CD4-positive, alpha-beta T cell treated with Interleukin-2 at 100 ng/mL for 4 hours (primary cell): ENCODE results near the gene RAB11A.

Experiments used
- DNase-seq: peaks from one replicate; pipeline ENCODE4 v3.0.0-alpha.2; 2020; ENCODE audit warnings: low spot score

The RAB11A gene

GRCh38 chr15:65869126-65869953 is at the start of gene RAB11A:
Gene RAB11A, plus strand, starts transcription at chr15:65869491. Its CDS starts 95 bp downstream, at chr15:65869586.
- peak; percentile 95 for DNase-seq

GRCh38 chr15:65819563-65819960 is 49.7 kb upstream of the RAB11A start:
- DNase-seq = no peak

GRCh38 chr15:65821070-65821469 is 48.2 kb upstream of the RAB11A start:
- DNase-seq = no peak

GRCh38 chr15:65822316-65822715 is 47.0 kb upstream of the RAB11A start:
- DNase-seq = no peak

- peak; percentile 28 for DNase-seq
Observed at GRCh38 chr15:65824031-65824743, 45.1 kb upstream of the RAB11A start.

- DNase-seq = no peak
Observed at GRCh38 chr15:65824941-65825544, 44.2 kb upstream of the RAB11A start.

GRCh38 chr15:65827065-65827464 is 42.2 kb upstream of the RAB11A start:
- no peak for DNase-seq

- DNase-seq = peak; percentile 81
Observed at GRCh38 chr15:65828585-65828984, 40.7 kb upstream of the RAB11A start.

- peak; percentile 67 for DNase-seq
Observed at GRCh38 chr15:65829130-65829764, 40.0 kb upstream of the RAB11A start.

GRCh38 chr15:65832549-65833364 is 36.5 kb upstream of the RAB11A start:
- DNase-seq = peak; percentile 53

- DNase-seq = peak; percentile 62
Observed at GRCh38 chr15:65833501-65834205, 35.6 kb upstream of the RAB11A start.

- DNase-seq = no peak
Observed at GRCh38 chr15:65834603-65835282, 34.5 kb upstream of the RAB11A start.

- DNase-seq = no peak
Observed at GRCh38 chr15:65835447-65835846, 33.8 kb upstream of the RAB11A start.

- DNase-seq = peak; percentile 38
Observed at GRCh38 chr15:65836665-65837064, 32.6 kb upstream of the RAB11A start.

- DNase-seq = no peak
Observed at GRCh38 chr15:65837301-65838294, 31.7 kb upstream of the RAB11A start.

- DNase-seq = no peak
Observed at GRCh38 chr15:65839354-65839901, 29.9 kb upstream of the RAB11A start.

GRCh38 chr15:65839985-65840384 is 29.3 kb upstream of the RAB11A start:
- DNase-seq = no peak

GRCh38 chr15:65841121-65841930 is 28.0 kb upstream of the RAB11A start:
- no peak for DNase-seq
